Osteoblast (primary cell): Measurements from ENCODE around the gene SLC9A3. TPM values are rescaled to one million over a fixed set of nuclear protein-coding genes. Genes with fewer than 3 reads are reported as not detected.

Experiments
- DNase-seq: peaks from one replicate; pipeline ENCODE4 v3.0.0; 2011; ENCODE audit warnings: low spot score, mixed read lengths; ENCODE audit not compliant: insufficient read length; ENCODE audit errors: missing footprints
- H2AFZ ChIP-seq: 2 replicates; pipeline ENCODE4 v1.6.0; 2011; ENCODE audit warnings: mild to moderate bottlenecking, low read length
- H3K27ac ChIP-seq: 2 replicates; pipeline ENCODE4 v1.5.1; 2011; ENCODE audit warnings: mild to moderate bottlenecking, low read depth, low read length, moderate library complexity
- H3K27me3 ChIP-seq: 2 replicates; pipeline ENCODE4 v1.6.0; 2012; ENCODE audit warnings: mild to moderate bottlenecking, control low read depth, inconsistent platforms, low read length, moderate library complexity; ENCODE audit not compliant: insufficient read depth
- H3K36me3 ChIP-seq: 2 replicates; pipeline ENCODE4 v1.5.1; 2011; ENCODE audit warnings: mild to moderate bottlenecking, low read length, control low read depth, moderate library complexity; ENCODE audit not compliant: insufficient read depth
- H3K4me1 ChIP-seq: 2 replicates; pipeline ENCODE4 v1.5.1; 2011; ENCODE audit warnings: mild to moderate bottlenecking, low read length, control low read depth, moderate library complexity; ENCODE audit not compliant: insufficient read depth
- H3K4me2 ChIP-seq: 2 replicates; pipeline ENCODE4 v1.6.0; 2011; ENCODE audit warnings: mild to moderate bottlenecking, low read length; ENCODE audit not compliant: insufficient read depth
- H3K4me3 ChIP-seq: fragments of 200-600 bp; sonication (generic); 3 replicates; pipeline ENCODE4 v1.5.1; 2012; ENCODE audit warnings: mild to moderate bottlenecking, low read length, inconsistent platforms; ENCODE audit not compliant: insufficient read depth
- H3K79me2 ChIP-seq: 2 replicates; pipeline ENCODE4 v1.6.0; 2012; ENCODE audit warnings: mild to moderate bottlenecking, low read length, control low read depth, inconsistent platforms; ENCODE audit not compliant: insufficient read depth
- H3K9me3 ChIP-seq: 2 replicates; pipeline ENCODE4 v1.5.1; 2011; ENCODE audit warnings: low read depth, low read length, control low read depth
- H4K20me1 ChIP-seq: 2 replicates; pipeline ENCODE4 v1.6.0; 2012; ENCODE audit warnings: mild to moderate bottlenecking, low read length, control low read depth; ENCODE audit not compliant: insufficient read depth
- CTCF ChIP-seq: IDR thresholded peaks from 2 replicates; pipeline ENCODE4 v1.5.1; 2011; ENCODE audit warnings: mild to moderate bottlenecking, low read depth, low read length, moderate library complexity; ENCODE audit errors: extremely low read depth
- total RNA-seq: library from RNA; depleted of rRNA; stranded (reverse); fragments of >200 nt; gene quantifications from 2 replicates; pipeline ENCODE4 v1.2.3, GENCODE V29; 2012

Gene SLC9A3
- total RNA-seq, 1 donor, result 1.4 TPM

GRCh38 chr5:572398-573019 lies 48.3 kb upstream of the SLC9A3 start:
- Histone ChIP-seq H3K27me3 (peaks cover 48% of the 10 kb centered on the region), H3K27ac (no peak overlapping the region), H3K4me3 (no peak overlapping the region), H4K20me1 (no peaks in the 10 kb centered on the region), H2AFZ (no peak overlapping the region), H3K9me3 (no peaks in the 10 kb centered on the region), H3K79me2 (no peaks in the 10 kb centered on the region), H3K4me1 (no peaks in the 10 kb centered on the region), H3K36me3 (no peaks in the 10 kb centered on the region), H3K4me2 (no peak overlapping the region)
- DNase-seq, result no peak
- TF ChIP-seq CTCF, result no peak

GRCh38 chr5:571791-572190 lies 47.5 kb upstream of the SLC9A3 start:
- peaks cover 53% of the 10 kb centered on the region for H3K27me3 ChIP-seq
- peaks cover 1% of the 10 kb centered on the region for H3K9me3 ChIP-seq
- H3K4me2 ChIP-seq, result no peak overlapping the region
- no peak overlapping the region for H2AFZ ChIP-seq
- no peak overlapping the region for H3K4me3 ChIP-seq
- H4K20me1 ChIP-seq, result no peaks in the 10 kb centered on the region
- no peaks in the 10 kb centered on the region for H3K79me2 ChIP-seq
- no peak for DNase-seq
- no peak for TF ChIP-seq CTCF
- no peak overlapping the region for H3K27ac ChIP-seq
- H3K4me1 ChIP-seq, result no peaks in the 10 kb centered on the region
- H3K36me3 ChIP-seq, result no peaks in the 10 kb centered on the region

GRCh38 chr5:570886-571285 lies 46.6 kb upstream of the SLC9A3 start:
- no peak for DNase-seq
- H3K79me2 ChIP-seq, result no peaks in the 10 kb centered on the region
- no peaks in the 10 kb centered on the region for H4K20me1 ChIP-seq

GRCh38 chr5:570446-570845 lies 46.2 kb upstream of the SLC9A3 start:
- Histone ChIP-seq H3K4me2 (no peak overlapping the region), H3K27me3 (peaks cover 55% of the 10 kb centered on the region), H2AFZ (no peak overlapping the region), H3K4me1 (peaks cover 8% of the 10 kb centered on the region), H3K4me3 (no peak overlapping the region), H4K20me1 (no peaks in the 10 kb centered on the region), H3K9me3 (peaks cover 2% of the 10 kb centered on the region), H3K79me2 (no peaks in the 10 kb centered on the region), H3K27ac (no peak overlapping the region), H3K36me3 (no peaks in the 10 kb centered on the region)
- DNase-seq, result no peak
- TF ChIP-seq CTCF, result no peak

More at GRCh38 chr5:570886-571285, 46.6 kb upstream of the SLC9A3 start:
- Histone ChIP-seq H3K4me1 (peaks cover 7% of the 10 kb centered on the region), H3K27me3 (peaks cover 55% of the 10 kb centered on the region), H3K4me3 (no peak overlapping the region), H2AFZ (no peak overlapping the region), H3K36me3 (no peaks in the 10 kb centered on the region), H3K4me2 (no peak overlapping the region), H3K9me3 (peaks cover 2% of the 10 kb centered on the region), H3K27ac (no peak overlapping the region)
- TF ChIP-seq CTCF, result no peak
